Measurements from ENCODE around the gene MAPKBP1. TPM values are rescaled to one million over a fixed set of nuclear protein-coding genes. Genes with fewer than 3 reads are reported as not detected.

The MAPKBP1 gene
- total RNA-seq, 1 experiment from 2014 or later: 13.7 TPM

DNA sequence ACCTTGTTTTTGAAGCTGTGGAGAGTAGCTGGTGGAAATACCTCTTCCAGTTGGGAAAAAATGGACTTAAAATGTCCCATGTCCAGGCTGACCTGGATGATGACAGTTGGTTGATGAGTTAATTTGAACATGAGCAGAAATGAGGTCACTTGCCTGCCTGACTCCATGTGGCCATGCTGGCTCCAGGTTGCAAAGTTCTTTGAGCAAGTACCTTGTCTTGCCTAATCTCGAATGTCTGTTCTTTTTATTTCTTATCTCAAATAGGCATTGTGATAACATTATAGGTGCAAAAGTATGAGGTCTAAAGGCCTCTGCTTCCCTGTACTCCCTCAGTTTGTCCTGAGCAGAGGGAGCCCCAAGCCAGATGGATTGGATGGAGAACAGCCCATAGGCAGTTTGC lies 9.0 kb downstream of the MAPKBP1 start:
- no CpG with 5 or more reads among the region's 1 CpG for WGBS (ENCODE audit: extremely low coverage, insufficient read length, low lambda C conversion rate)

More for the DNA sequence above, 9.0 kb downstream of the MAPKBP1 start:
- no peak overlapping the region for H3K4ac ChIP-seq (ENCODE audit: low read depth, low read length)
- H3K9me3 ChIP-seq (ENCODE audit: control insufficient read depth, low read depth, low read length): no peaks in the 10 kb centered on the region
- H2BK120ac ChIP-seq (ENCODE audit: low read depth, low read length, poor library complexity, severe bottlenecking): no peak overlapping the region
- no peak overlapping the region for H2AK5ac ChIP-seq (ENCODE audit: insufficient read length, low read length)
- H3K23me2 ChIP-seq (ENCODE audit: insufficient read length, low read depth, low read length, poor library complexity, severe bottlenecking): no peaks in the 10 kb centered on the region
- H3K79me1 ChIP-seq (ENCODE audit: insufficient read depth, low read depth, low read length, poor library complexity, severe bottlenecking): no peaks in the 10 kb centered on the region
- no peak overlapping the region for H2BK5ac ChIP-seq (ENCODE audit: insufficient read length, low read length)
- H3K18ac ChIP-seq (ENCODE audit: insufficient read length, low read depth, low read length): no peak overlapping the region
- Mint-ChIP-seq H3K4me3 (no peak overlapping the region), H3K9me3 (no peaks in the 10 kb centered on the region), H3K27me3 (ENCODE audit: low read depth) (no peaks in the 10 kb centered on the region; the same call in 1 of the 2 replicates), H3K4me1 (peaks cover 34 to 42% of the 10 kb centered on the region in 2 experiments), H3K36me3 (ENCODE audit: insufficient read depth in 1 of 3, low read depth in 3 of 3) (peaks cover 0 to 2% (median 0%) of the 10 kb centered on the region in 3 experiments; a peak in 1 of 7 replicates), H3K27ac (peak overlapping the region in 2 of 3 experiments; percentile 22 to 41; a peak in 2 of 7 replicates)
- no peak overlapping the region for H2BK12ac ChIP-seq (ENCODE audit: insufficient read length, low read depth, low read length)
- H3K27ac ChIP-seq (ENCODE audit: insufficient read length, low read depth, low read length): no peak overlapping the region
- H3K4me1 ChIP-seq (ENCODE audit: insufficient read depth, low read length): peaks cover 8% of the 10 kb centered on the region; the same call in 1 of the 2 replicates
- no peak overlapping the region for H3K9ac ChIP-seq (ENCODE audit: extremely low read depth, insufficient read length, low read length)
- no peak overlapping the region for H2BK15ac ChIP-seq (ENCODE audit: low read depth, low read length)
- no peak for DNase-seq
- H3K4me2 ChIP-seq (ENCODE audit: insufficient read depth, insufficient read length, low read length): no peak overlapping the region
- no peak overlapping the region for H2AFZ ChIP-seq (ENCODE audit: low read length)
- H2BK20ac ChIP-seq (ENCODE audit: low read depth, low read length, poor library complexity, severe bottlenecking): no peak overlapping the region
- no peaks in the 10 kb centered on the region for H4K20me1 ChIP-seq (ENCODE audit: control insufficient read depth, insufficient read depth, insufficient read length)
- no peak overlapping the region for H4K91ac ChIP-seq (ENCODE audit: insufficient read length, low read depth, low read length)
- no peak overlapping the region for H4K5ac ChIP-seq (ENCODE audit: insufficient read length, low read depth, low read length)
- H4K8ac ChIP-seq (replicated peaks; ENCODE audit: insufficient read length, low read depth, low read length): no peak overlapping the region
- TF ChIP-seq, protein P1, sequence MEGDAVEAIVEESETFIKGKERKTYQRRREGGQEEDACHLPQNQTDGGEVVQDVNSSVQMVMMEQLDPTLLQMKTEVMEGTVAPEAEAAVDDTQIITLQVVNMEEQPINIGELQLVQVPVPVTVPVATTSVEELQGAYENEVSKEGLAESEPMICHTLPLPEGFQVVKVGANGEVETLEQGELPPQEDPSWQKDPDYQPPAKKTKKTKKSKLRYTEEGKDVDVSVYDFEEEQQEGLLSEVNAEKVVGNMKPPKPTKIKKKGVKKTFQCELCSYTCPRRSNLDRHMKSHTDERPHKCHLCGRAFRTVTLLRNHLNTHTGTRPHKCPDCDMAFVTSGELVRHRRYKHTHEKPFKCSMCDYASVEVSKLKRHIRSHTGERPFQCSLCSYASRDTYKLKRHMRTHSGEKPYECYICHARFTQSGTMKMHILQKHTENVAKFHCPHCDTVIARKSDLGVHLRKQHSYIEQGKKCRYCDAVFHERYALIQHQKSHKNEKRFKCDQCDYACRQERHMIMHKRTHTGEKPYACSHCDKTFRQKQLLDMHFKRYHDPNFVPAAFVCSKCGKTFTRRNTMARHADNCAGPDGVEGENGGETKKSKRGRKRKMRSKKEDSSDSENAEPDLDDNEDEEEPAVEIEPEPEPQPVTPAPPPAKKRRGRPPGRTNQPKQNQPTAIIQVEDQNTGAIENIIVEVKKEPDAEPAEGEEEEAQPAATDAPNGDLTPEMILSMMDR (conservative IDR thresholded peaks at IDR 0.05): no peak
- no peaks in the 10 kb centered on the region for H3K79me2 ChIP-seq (ENCODE audit: insufficient read depth, low read length)
- no peak overlapping the region for H3T11ph ChIP-seq (ENCODE audit: low read length)
- H3K56ac ChIP-seq (ENCODE audit: insufficient read length, low read depth, low read length): no peak overlapping the region
- H3K23ac ChIP-seq (ENCODE audit: insufficient read length, low read depth, low read length): no peak overlapping the region
- no peak overlapping the region for H3K14ac ChIP-seq (ENCODE audit: insufficient read depth, low read length)
- H3K27me3 ChIP-seq (ENCODE audit: insufficient read depth, low read length): no peaks in the 10 kb centered on the region
